HT1080 (cell line): ENCODE measurements around the gene MLLT10. TPM values are rescaled to one million over a fixed set of nuclear protein-coding genes. Genes with fewer than 3 reads are reported as not detected.
"Not testable (repeated sequence)": the region's sequence is repeated elsewhere in the genome, so short reads cannot be mapped to it uniquely, and the experiment has no call there.

Experiments
- DNase-seq: peaks from one replicate; pipeline ENCODE4 v3.0.0-alpha.2; 2015; ENCODE audit warnings: low read depth
- total RNA-seq: library from RNA; depleted of rRNA; stranded (reverse); fragments of >200 nt; shearing (Covaris generic); gene quantifications from 2 replicates; pipeline ENCODE4 v1.2.3, GENCODE V29; 2014

The MLLT10 gene
- total RNA-seq, 1 experiment from 2014 or later, result 35.7 TPM

DNA sequence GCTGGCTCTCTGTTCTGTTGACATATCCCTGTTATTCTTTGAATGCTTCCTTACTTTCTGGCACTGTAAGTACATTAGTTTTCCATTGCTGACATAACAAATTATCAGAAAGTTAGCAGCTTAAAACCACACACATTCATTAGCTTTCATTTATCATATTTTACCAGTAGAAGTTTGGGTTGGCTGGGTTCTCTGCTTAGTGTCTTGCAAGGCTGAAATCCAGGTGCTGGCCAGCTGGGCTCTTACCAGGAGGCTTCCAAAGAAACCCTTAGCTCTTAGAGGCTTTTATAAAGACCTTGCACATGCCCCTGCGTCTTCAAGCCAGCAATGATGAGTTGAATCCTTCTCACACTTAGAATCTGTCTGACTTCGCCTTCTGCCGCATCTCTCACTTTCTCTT lies 160.6 kb downstream of the MLLT10 start:
- no peak for DNase-seq

DNA sequence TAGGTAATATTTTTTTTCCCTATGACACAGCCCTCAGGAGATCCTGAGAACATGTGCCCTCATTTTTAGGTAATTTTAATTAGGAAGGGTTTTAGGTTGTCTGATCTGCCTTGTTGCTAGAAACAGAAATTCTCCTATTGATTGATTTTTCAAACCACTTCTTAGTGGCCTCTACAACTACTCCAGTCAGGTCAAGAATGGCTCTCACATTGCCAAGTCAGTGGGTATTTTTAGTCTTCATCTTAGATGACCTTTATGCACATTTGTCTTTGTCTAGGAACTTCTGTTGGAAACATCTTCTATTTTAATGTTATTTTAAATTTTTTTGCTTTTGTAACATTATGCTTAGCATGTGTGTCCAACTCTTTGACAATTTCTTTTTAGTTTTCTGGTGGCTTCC lies 162.3 kb downstream of the MLLT10 start:
- DNase-seq, result no peak

- DNase-seq, result no peak
Measured at GRCh38 chr10:21699575-21699974, 165.5 kb downstream of the MLLT10 start.

DNA sequence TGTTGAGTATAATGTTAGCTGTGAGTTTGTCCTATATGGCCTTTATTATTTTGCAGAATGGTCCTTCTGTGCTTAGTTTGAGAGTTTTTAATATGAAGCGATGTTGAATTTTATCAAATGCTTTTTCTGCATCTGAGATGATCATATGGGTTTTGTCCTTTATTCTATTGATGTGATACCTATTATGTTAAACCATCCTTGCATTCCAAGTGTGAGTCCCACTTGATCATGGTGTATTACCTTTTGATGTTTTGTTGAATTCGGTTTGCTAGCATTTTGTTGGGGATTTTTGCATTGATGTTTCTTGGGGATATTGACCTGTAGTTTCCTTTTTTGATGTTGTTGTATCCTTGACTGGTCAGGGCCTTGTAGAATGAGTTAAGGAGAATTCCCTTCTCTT lies 166.4 kb downstream of the MLLT10 start:
- no peak for DNase-seq

DNA sequence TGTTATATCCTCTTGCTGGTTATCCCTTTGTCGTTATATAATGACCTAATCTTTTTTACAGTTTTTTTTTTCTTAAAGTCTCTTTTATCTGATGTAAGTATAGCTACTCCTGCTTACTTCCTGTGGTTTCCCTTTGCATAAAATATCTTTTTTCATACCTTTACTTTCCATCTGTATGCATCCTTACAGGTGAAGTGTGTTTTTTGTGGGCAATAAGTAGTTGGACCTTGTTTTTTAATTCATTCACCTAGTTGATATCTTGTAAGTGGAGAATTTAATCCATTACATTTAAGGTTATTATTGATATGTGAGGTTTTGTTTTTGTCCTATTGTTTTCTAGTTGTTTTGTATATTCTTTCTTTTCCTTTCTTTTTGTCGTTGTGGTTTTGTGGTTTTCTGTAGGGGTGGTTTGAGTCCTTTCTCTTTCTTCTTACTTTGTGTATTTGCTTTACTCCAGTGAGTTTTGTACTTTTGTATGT lies 168.6 kb downstream of the MLLT10 start:
- no peak for DNase-seq

- DNase-seq, result no peak
Measured at GRCh38 chr10:21705142-21705827, 171.3 kb downstream of the MLLT10 start.

DNA sequence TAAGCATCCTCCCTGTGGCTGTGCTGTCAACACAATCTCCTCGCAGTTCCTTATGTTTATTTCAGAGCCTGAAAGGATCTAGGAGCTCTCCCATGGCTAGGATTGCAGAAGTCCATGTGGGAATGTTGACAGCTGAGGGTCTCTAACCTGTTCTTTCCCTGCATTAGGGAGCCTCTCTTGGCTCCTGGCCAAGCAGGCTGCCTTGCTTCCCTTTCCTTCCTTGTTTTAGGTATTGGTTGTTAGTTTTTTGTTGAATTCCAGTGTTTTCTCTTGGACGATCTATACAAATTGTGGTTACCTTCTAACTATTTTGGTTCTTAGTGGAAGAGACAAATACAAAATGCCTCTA lies 171.8 kb downstream of the MLLT10 start:
- DNase-seq, result no peak

DNA sequence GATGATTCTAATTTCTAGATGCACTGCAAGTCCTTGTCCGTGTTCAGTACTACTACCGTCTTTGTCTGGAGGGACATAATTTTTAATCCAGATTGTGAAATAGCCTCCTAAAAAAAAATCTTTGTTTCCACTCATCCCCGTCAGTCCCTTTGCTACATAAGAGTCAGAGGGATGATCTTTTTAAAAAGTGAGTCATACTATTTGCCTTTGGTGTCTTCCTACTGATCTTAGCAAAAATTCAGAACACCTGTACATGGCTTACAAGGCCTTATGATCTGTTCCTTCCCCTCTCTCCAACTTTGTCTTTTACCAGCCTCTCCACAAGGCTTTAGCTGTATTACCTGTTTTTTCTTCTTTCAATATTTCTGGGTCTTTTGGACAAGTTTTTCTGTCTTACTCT lies 173.5 kb downstream of the MLLT10 start:
- no peak for DNase-seq

GRCh38 chr10:21712975-21713374 lies 178.9 kb downstream of the MLLT10 start:
- no peak for DNase-seq

DNA sequence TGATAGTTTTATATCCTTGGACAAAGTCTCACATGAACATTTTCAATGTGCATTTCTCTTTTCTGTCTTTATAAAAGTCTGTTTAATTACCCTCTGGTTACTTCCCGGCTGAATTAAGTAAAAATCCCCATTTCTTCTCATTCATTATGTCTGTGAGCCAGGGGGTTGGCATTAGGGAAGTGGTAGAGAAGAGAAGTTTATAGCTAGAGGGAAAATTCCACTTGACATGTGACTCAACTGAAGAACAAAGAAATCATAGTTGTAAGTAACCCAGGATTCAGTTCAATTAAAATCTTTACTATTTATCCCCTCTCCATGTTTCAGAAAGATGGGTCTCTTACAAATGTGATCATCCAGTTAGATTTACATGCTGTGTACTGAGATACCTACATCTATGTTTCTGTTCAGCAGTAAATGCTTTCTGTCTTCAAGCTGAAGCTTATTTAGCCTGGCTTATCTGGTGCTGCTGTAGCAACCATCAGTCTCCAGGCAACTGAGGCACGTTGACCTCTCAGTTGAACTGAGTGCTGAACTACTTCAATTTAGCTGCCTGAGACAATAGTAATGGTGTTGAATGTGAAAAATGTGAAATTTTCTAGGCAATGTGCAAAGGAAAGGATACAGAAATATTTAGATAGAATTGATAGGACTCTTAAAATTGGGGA lies 181.6 kb downstream of the MLLT10 start:
- DNase-seq, result peak; percentile 53

- not testable (repeated sequence) for DNase-seq
Measured at GRCh38 chr10:21717437-21718054, 183.5 kb downstream of the MLLT10 start.

- no peak for DNase-seq
Measured at GRCh38 chr10:21719502-21719901, 185.5 kb downstream of the MLLT10 start.

- DNase-seq, result no peak
Measured at GRCh38 chr10:21720090-21720489, 186.1 kb downstream of the MLLT10 start.

DNA sequence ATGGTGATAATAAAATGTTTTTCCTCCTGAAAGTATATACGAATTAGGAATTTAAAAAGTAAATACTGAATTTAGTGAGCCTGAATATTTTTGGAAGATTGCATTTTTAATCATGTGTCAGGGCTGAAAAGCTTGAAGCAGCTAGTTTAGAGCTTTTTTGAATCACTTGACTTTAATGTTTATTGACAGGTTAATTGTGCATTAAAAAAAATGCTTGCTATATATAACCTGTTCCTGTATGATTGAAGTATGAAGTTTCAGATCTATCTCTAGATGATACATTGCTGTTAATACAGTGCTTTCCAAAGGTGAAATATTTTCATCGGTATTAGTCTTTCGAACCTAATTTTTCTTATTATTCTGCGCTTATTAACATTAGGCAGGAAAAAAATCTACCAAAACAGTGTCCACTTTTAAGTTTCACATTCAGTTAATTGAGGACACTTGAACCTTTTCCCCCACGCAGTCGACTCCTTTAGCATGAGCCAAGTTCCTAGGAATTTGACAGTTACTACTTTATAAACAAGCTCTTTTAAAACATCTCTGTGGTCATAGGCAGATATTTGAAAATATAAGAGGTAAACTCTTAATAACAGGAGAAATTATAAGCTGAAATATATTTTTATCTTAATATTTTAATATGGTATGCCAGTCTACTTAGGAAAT lies 187.1 kb downstream of the MLLT10 start:
- DNase-seq, result no peak

DNA sequence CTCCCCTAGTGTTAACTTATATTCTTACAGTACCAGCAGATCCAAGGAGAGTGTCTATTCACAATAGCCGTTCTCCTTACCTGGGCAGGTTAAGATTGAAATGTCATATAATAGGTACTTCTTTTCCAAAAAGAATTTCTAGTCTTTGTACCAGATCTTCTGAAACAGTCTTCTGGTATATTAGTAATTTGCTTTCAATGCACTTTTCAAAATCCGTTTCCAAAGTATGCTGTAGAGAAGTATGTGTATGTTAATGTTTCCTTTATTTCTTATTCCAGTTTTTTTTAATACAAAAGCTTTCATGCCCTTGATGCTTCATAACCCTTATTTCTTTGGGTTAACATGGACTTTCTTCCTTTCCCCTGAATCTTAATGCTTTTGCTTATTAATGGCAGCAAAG lies 188.2 kb downstream of the MLLT10 start:
- DNase-seq, result no peak

GRCh38 chr10:21724020-21724589 lies 190.1 kb downstream of the MLLT10 start:
- no peak for DNase-seq

- peak; percentile 96 for DNase-seq
Measured at GRCh38 chr10:21724687-21725367, 190.8 kb downstream of the MLLT10 start.

DNA sequence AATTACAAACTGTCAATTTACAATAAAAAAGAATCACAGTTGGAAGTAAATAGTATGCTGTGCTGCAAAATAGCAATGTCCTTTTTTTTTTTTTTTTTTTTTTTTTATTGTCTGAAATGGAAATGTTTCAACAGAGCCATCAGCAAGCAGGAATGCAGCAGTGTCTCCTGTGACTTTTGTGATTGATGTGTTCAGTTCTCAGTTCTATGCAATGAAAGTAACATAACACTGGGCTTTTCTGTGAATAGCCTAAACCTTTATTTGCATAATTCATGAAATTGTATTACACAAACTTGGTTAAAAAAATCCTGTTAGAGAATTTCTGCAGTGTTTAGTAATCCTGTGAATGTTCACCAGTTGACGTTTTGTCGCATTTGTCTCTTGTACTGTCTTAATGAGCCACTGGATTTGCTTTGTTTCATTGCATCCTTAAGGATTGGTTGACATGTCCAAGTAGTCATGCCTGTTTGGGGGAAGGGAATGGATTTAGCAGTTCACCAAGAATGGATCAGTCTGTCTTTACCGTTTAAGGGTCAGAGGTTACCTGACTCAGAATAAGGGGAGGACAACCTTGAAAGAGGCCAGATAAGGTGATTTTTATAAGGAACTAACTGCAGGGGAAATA lies 192.7 kb downstream of the MLLT10 start:
- peak; percentile 19 for DNase-seq

DNA sequence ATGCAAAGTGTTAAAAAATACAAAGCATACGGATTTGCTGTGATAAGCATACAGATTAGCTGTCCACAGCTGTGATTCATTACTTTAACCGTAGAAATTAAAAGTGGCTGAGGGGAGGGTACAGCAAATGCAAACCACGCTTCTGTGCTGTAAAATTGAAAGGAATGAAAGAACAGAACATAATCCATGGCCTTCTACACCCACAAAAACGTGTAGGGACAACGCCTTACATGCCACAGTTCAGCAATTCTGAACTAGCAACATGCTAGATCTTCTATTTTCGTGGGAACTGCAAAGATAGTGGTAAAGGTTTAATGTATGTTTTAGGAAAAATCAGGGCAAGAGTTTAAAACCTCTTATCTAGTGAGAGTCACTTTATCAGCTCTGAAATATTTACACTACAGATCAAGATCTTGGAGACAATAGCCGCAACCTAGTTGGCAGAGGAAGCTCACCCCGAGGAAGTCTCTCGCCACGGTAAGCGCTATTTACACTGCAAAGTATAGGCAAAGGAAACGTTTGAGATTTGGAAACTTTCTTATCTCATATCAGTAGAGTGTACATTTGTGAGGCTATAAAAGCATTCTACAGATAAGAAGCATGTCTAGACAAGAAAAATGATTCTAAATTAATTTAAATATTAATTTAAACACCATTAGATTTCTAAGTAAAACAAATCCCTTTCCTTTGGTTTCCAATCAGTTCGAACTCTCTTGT lies 193.6 kb downstream of the MLLT10 start:
- DNase-seq, result no peak

- DNase-seq, result no peak
Measured at GRCh38 chr10:21728618-21729017, 194.6 kb downstream of the MLLT10 start.
